Duodenal mucosa (tissue), 2 donors: ENCODE results near the gene VIPR2.

Experiments
- H3K27ac ChIP-seq: one replicate; pipeline ENCODE4 v1.7.0; 2013; ENCODE audit warnings: low read depth, low read length
- H3K27me3 ChIP-seq, 2 donors: one replicate each; pipeline ENCODE4 v1.7.0; 2013; ENCODE audit warnings: low read length in 2 of 2, control low read depth in 1 of 2; ENCODE audit not compliant: insufficient read depth in 2 of 2, control insufficient read depth in 1 of 2
- H3K36me3 ChIP-seq, 2 donors: one replicate each; pipeline ENCODE4 v1.7.0; 2013; ENCODE audit warnings: low read length in 2 of 2, control low read depth in 1 of 2; ENCODE audit not compliant: insufficient read depth in 2 of 2, control insufficient read depth in 1 of 2
- H3K4me1 ChIP-seq, 2 donors: one replicate each; pipeline ENCODE4 v1.7.0; 2013; ENCODE audit warnings: low read length in 2 of 2, control low read depth in 1 of 2; ENCODE audit not compliant: insufficient read depth in 2 of 2, control insufficient read depth in 1 of 2
- H3K4me3 ChIP-seq, 2 donors: one replicate each; pipeline ENCODE4 v1.7.0; 2013; ENCODE audit warnings: low read length in 2 of 2, low read depth in 1 of 2
- H3K9ac ChIP-seq, 2 donors: one replicate each; pipeline ENCODE4 v1.7.0; 2013; ENCODE audit warnings: low read length in 2 of 2, low read depth in 1 of 2
- H3K9me3 ChIP-seq, 2 donors: one replicate each; pipeline ENCODE4 v1.7.0; 2013; ENCODE audit warnings: low read length in 2 of 2, control low read depth in 1 of 2; ENCODE audit not compliant: control insufficient read depth in 1 of 2

The VIPR2 gene

DNA sequence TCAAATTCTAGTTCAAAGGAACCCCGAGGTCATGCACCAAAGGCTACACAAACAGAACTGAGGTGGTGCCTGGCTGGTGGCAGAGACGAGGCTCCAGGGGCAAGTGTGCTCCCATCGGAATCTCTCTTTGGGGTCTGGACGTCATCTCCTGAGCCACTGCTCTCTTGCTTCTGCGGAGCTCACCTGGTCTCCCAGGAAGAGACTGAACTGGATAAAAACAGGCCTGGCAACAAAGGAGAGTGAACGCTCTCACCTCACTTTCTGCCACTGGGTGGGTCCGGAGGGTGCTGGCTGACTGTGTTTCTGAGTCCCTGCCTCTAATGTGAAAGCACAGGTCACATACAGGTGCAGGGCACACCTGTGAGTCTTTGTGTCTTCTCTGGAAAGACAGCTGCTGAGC, 22.4 kb downstream of the VIPR2 start:
- no peaks in the 10 kb centered on the region for H3K36me3 ChIP-seq
- H3K9ac ChIP-seq, result no peak overlapping the region
- no peaks in the 10 kb centered on the region for H3K9me3 ChIP-seq
- no peaks in the 10 kb centered on the region for H3K27me3 ChIP-seq
- H3K4me1 ChIP-seq, result no peaks in the 10 kb centered on the region
- no peak overlapping the region for H3K4me3 ChIP-seq
- no peak overlapping the region for H3K27ac ChIP-seq

DNA sequence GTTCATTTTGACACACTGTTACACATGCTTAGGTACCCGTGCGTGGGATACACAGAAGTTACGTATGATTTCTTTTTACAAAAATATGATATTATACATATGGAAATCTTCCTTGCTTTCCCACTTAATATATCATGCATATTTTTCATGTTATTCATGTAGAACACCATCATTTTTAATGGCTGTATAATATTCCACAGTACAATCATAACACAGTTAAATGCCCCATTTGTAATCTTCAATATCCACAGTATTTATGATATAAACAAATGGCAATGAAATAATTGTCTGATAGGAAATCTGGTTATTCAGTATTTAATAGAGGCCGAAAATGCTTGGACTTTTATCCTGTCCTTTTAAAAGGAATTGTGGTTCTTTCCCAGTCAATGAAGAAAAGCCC, 23.2 kb downstream of the VIPR2 start:
- no peaks in the 10 kb centered on the region for H3K4me1 ChIP-seq
- no peak overlapping the region for H3K4me3 ChIP-seq
- H3K27ac ChIP-seq, result no peak overlapping the region
- no peaks in the 10 kb centered on the region for H3K27me3 ChIP-seq
- H3K9me3 ChIP-seq, result no peaks in the 10 kb centered on the region
- H3K36me3 ChIP-seq, result no peaks in the 10 kb centered on the region
- H3K9ac ChIP-seq, result no peak overlapping the region

DNA sequence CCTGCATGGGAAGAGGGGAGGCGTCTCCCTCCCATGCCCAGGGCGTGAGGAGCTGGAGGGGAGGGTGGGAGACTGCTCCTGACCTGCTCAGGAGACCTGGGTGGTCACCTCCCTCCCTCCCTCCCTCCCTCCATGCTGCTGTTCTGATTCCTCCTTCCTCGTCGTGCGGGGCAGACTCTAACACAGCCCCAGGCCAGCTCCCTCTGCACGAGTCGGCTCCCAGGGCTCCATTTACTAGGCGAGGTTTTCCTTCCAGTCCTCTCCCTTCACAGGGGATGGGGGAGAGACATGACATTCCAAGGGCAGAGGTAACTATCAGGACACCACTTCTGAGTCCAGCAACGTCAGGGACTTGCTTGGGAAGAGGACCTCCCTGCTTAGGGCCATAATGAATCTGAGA, 23.6 kb downstream of the VIPR2 start:
- no peak overlapping the region for H3K9ac ChIP-seq
- no peaks in the 10 kb centered on the region for H3K27me3 ChIP-seq
- H3K27ac ChIP-seq, result no peak overlapping the region
- no peak overlapping the region for H3K4me3 ChIP-seq
- H3K36me3 ChIP-seq, result no peaks in the 10 kb centered on the region
- no peaks in the 10 kb centered on the region for H3K9me3 ChIP-seq
- no peaks in the 10 kb centered on the region for H3K4me1 ChIP-seq

DNA sequence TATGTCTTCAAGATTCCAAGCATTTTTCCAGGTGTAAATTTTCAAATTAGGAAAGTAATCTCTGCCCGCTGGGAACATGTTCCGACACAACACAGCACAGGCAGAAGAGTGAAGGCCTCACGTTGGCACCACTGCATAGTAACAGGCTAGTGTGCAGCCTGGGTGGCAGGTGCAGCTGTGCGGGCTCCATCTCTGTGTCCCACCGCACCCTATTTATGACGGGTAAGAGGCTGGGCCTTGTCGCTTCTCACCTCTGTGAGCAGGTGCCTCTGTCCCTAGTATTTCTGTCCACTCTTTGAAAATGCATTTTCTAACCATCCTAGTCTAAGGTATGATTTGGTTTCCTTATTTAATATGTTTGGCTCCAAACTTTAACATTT, 24.1 kb downstream of the VIPR2 start:
- no peaks in the 10 kb centered on the region for H3K4me1 ChIP-seq
- no peak overlapping the region for H3K9ac ChIP-seq
- H3K27me3 ChIP-seq, result peaks cover 0 to 4% of the 10 kb centered on the region in 2 donors
- no peak overlapping the region for H3K27ac ChIP-seq
- H3K9me3 ChIP-seq, result no peaks in the 10 kb centered on the region
- no peaks in the 10 kb centered on the region for H3K36me3 ChIP-seq
- H3K4me3 ChIP-seq, result no peak overlapping the region

DNA sequence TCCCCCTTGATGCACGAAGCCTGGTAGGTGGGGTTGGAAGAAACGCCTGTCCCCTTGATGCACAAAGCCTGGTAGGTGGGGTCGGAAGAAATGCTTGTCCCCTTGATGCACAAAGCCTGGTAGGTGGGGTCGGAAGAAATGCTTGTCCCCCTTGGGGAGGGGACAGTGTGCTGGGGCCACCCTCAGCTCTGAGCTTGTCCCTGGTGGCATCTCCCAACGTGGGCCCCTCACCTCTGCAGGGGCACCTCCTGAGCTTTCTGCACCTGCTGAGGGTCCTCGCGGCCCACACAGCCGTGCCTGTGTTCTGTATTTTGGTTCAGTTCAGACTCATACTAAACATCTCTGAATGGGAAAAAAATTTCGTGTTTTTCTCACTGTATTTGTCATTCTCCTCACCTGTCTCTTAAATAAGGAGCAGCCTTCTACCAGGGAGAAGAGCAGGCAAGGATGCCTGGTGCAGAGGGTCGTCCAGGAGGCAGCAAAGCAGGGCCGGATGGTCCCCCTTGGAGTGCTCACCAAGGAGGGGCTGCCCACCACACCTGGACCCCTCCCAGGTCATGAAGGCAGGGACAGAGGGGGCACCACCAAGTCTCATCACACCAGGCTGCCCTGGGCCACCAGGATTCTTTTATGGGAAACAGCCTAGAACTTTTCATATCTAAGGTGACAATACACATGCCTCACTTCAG, 24.7 kb downstream of the VIPR2 start:
- Histone ChIP-seq H3K9me3 (no peaks in the 10 kb centered on the region), H3K9ac (no peak overlapping the region), H3K27me3 (peaks cover 0 to 6% of the 10 kb centered on the region in 2 donors)

DNA sequence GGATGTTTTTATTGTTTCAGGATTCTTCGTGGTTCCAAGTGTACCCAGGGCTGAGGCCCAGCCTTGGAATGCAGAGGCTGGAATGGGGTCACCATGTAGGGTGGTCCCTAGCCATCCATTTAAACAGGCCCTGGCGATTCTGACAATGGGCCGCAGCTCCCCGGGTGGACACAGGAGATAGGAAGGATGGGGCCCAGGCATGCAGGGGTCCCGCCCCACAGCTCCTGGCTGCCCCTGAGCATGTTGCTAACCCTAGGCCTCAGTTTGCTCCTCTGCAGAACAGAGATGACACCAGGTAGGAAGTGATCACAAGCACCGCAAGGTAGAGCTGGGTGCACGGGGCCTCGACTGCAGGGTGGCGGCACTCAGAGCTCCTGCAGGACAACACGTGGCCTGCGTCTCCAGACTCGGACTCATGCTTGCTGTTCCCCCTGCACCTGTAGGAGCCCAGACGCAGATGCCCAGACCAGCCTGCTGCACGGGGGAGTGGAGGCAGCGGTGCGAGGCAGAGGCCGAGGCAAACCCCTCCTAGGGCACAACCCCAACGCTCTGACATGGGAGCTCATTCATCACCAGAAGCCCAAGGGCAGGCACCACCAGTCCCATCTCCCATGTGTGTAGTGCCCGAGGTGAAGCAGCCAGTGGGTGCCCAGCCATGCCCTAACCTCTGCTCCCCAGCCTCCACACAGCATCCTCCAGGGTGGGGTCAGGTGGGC, 25.5 kb downstream of the VIPR2 start:
- Histone ChIP-seq H3K27me3 (peaks cover 0 to 6% of the 10 kb centered on the region in 2 donors), H3K9me3 (no peaks in the 10 kb centered on the region), H3K36me3 (no peaks in the 10 kb centered on the region)

More for the DNA sequence above, 24.7 kb downstream of the VIPR2 start:
- Histone ChIP-seq H3K4me1 (no peaks in the 10 kb centered on the region), H3K4me3 (no peak overlapping the region), H3K27ac (no peak overlapping the region), H3K36me3 (no peaks in the 10 kb centered on the region)

DNA sequence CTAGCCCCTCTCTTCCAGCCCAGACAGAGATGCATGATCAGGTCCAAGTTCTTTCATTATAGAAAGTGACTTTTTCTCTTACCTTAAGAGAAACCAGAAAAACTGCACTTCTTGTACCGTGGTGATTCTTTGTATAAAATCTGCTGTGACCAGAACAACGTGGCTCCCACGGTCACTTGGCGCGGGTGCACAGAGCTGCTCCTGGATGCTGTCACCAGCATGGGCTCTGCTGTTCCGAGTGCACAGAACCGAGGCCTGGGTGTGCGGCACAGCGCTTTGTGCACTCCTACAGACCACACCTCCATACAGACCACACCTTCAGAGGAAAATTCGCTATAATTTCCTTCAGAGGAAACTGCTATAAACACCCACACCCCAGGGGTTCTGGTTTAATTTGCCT, 26.0 kb downstream of the VIPR2 start:
- H3K27ac ChIP-seq, result no peak overlapping the region
- H3K4me1 ChIP-seq, result no peaks in the 10 kb centered on the region
- H3K9me3 ChIP-seq, result no peaks in the 10 kb centered on the region
- H3K27me3 ChIP-seq, result peaks cover 0 to 6% of the 10 kb centered on the region in 2 donors
- H3K9ac ChIP-seq, result no peak overlapping the region
- H3K36me3 ChIP-seq, result no peaks in the 10 kb centered on the region
- no peak overlapping the region for H3K4me3 ChIP-seq

More for the DNA sequence above, 25.5 kb downstream of the VIPR2 start:
- Histone ChIP-seq H3K4me1 (no peaks in the 10 kb centered on the region), H3K4me3 (no peak overlapping the region), H3K27ac (no peak overlapping the region), H3K9ac (no peak overlapping the region)

DNA sequence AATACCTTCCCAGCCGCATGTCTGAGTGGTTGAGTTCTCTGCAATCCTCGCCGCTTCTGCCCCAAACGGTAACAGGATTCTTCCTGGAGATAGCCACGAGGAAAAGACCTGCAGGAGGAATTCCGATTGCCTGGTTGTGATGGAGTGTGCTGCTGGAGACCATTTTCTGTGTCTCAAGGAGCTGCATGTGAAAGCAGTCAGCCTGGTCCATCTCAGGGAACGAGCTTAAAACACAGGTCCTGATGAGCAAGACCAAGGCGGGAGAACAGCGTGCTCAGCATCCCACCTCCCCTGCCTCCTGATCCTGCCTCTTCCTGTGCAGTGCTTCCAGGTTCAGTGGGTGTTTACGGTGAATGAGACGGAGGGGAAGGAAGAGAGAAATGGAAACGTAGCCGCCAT, 26.5 kb downstream of the VIPR2 start:
- Histone ChIP-seq H3K4me1 (no peaks in the 10 kb centered on the region), H3K4me3 (no peak overlapping the region), H3K27ac (no peak overlapping the region), H3K36me3 (no peaks in the 10 kb centered on the region), H3K27me3 (peaks cover 0 to 10% of the 10 kb centered on the region in 2 donors), H3K9me3 (no peaks in the 10 kb centered on the region), H3K9ac (no peak overlapping the region)

DNA sequence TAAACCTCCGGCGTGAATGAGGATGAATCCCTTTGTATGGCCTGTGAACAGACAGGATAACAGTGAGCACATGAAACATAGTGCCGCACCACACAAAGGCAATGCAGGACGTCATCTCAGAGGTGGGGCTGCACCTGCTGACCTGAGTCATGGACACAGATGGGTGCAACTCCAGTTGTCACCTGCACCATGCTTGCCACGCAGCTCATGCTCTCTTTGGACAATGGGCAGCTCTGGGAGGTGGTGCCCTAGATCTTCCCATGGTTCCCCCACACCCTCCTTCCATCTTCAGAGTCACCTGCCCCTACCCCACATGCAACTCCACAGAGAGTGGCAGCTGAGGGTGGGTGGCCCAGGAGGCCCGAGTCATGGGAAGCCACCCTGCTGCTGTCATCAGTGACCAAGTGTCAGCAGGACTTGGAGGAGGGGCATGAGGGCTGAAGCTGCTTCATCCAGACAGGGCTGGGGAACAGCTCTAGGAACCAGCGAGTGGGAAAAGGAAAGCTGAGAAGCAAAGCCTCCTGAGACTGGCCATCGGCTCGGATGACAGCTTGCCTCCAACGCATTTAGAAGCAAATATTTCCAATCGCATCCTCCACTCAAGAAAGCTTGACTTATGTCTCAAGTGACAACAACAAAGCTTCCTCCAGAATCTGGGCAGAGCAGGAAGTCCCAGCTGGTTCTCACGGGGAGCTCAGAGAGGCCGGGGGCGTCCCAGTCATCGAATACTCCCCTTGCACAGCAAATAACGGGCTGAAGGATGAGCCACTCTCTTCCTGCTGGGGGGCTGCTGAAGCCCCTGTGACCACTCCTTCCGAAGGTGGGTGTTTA, 27.1 kb downstream of the VIPR2 start:
- no peak overlapping the region for H3K4me3 ChIP-seq
- H3K27ac ChIP-seq, result no peak overlapping the region
- no peaks in the 10 kb centered on the region for H3K4me1 ChIP-seq
- peaks cover 0 to 13% of the 10 kb centered on the region in 2 donors for H3K27me3 ChIP-seq
- no peak overlapping the region for H3K9ac ChIP-seq
- no peaks in the 10 kb centered on the region for H3K36me3 ChIP-seq
- no peaks in the 10 kb centered on the region for H3K9me3 ChIP-seq
